ENCODE results near the gene FGF9. TPM values are rescaled to one million over a fixed set of nuclear protein-coding genes. Genes with fewer than 3 reads are reported as not detected.

The FGF9 gene
- total and polyA plus RNA-seq, 2 donors (not counting 1 experiment from before 2014, with no cell fraction given) = 0.13 to 3.0 TPM

- Histone ChIP-seq H3K27me3 (replicated peaks in 1 of 4; ENCODE audit: control extremely low read depth in 1 of 4, control insufficient read depth in 3 of 4, insufficient read depth in 4 of 4, low read length in 3 of 4) (peaks cover 0 to 13% (median 8%) of the 10 kb centered on the region in 4 experiments), H3K4me2 (replicated peaks; ENCODE audit: low read depth, low read length, poor library complexity, severe bottlenecking) (no peak overlapping the region), H3K79me2 (ENCODE audit: control insufficient read depth, insufficient read depth, low read length) (no peaks in the 10 kb centered on the region), H3K9ac (ENCODE audit: low read length) (no peak overlapping the region), H3K4me1 (ENCODE audit: control insufficient read depth in 2 of 2, insufficient read depth in 2 of 2, low read length in 2 of 2) (peaks cover 0 to 5% of the 10 kb centered on the region in 2 donors), H3K4me3 (ENCODE audit: control extremely low read depth in 1 of 5, extremely low read depth in 1 of 5, insufficient read depth in 1 of 5, low read depth in 2 of 5, low read length in 4 of 5) (no peak overlapping the region), H3K36me3 (replicated peaks in 1 of 2; ENCODE audit: control extremely low read depth in 1 of 2, control insufficient read depth in 1 of 2, extremely low read depth in 1 of 2, insufficient read depth in 2 of 2, low read length in 1 of 2) (no peaks in the 10 kb centered on the region), H3K9me3 (ENCODE audit: control extremely low read depth in 1 of 3, control insufficient read depth in 2 of 3, insufficient read depth in 1 of 3, low read length in 2 of 3) (no peaks in the 10 kb centered on the region), H2AFZ (ENCODE audit: insufficient read depth, low read depth, low read length, poor library complexity, severe bottlenecking) (no peak overlapping the region), H3K27ac (ENCODE audit: low read length in 2 of 2) (no peak overlapping the region), H4K20me1 (ENCODE audit: control insufficient read depth, insufficient read depth, low read length, poor library complexity, severe bottlenecking) (no peaks in the 10 kb centered on the region)
- no peak for ATAC-seq (ENCODE audit: low read depth)
- no peaks in the 10 kb centered on the region for H3K9me3 Mint-ChIP-seq (ENCODE audit: insufficient read depth)
- no peak overlapping the region for H3K4me3 Mint-ChIP-seq
- peaks cover 4% of the 10 kb centered on the region for H3K4me1 Mint-ChIP-seq
- TF ChIP-seq EZH2 (IDR thresholded peaks at IDR 0.05; ENCODE audit: borderline replicate concordance, insufficient read depth, low read depth, low read length, poor library complexity, severe bottlenecking) = no peak
- TF ChIP-seq, protein P1, sequence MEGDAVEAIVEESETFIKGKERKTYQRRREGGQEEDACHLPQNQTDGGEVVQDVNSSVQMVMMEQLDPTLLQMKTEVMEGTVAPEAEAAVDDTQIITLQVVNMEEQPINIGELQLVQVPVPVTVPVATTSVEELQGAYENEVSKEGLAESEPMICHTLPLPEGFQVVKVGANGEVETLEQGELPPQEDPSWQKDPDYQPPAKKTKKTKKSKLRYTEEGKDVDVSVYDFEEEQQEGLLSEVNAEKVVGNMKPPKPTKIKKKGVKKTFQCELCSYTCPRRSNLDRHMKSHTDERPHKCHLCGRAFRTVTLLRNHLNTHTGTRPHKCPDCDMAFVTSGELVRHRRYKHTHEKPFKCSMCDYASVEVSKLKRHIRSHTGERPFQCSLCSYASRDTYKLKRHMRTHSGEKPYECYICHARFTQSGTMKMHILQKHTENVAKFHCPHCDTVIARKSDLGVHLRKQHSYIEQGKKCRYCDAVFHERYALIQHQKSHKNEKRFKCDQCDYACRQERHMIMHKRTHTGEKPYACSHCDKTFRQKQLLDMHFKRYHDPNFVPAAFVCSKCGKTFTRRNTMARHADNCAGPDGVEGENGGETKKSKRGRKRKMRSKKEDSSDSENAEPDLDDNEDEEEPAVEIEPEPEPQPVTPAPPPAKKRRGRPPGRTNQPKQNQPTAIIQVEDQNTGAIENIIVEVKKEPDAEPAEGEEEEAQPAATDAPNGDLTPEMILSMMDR (IDR thresholded peaks at IDR 0.05) = no peak
- intact Hi-C loops (cut with micrococcal nuclease) = no loop called here
- ChIA-PET POLR2A (no interaction called here), CTCF (no interaction called here)
- DNase-seq = no peak
- 88% methylated on average over 6 of the region's 8 CpGs for WGBS (ENCODE audit: insufficient coverage)
- no peak overlapping the region for H3K27ac Mint-ChIP-seq
- peaks cover 35% of the 10 kb centered on the region for H3K27me3 Mint-ChIP-seq
Measured at GRCh38 chr13:21688056-21688455, 17.2 kb downstream of the FGF9 start.

DNA sequence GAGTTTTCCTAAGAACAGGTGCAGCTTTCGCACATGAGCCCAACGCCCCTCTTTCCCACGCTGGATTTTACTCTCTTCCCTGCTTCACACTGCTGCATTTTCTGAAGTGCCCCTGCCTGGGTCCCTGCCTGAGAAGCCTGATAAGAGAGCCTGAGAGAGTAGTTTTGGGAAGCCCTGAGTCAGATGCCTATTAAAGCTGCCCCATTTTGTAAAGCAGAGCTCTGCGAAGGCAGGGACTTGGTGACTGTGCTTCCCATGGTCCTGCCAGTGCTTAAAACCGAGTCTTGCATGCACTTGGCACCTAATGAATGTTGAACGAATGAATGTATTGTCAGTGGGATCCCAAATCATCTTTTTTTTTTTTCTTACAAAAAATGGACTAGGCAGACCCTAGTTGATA, 18.2 kb downstream of the FGF9 start:
- CTCF ChIA-PET = no interaction called here
- POLR2A ChIA-PET = no interaction called here
- no peak overlapping the region for H3K4me3 Mint-ChIP-seq

More for the DNA sequence above, 18.2 kb downstream of the FGF9 start:
- H4K20me1 ChIP-seq (ENCODE audit: control insufficient read depth, insufficient read depth, low read length, poor library complexity, severe bottlenecking) = no peaks in the 10 kb centered on the region
- ATAC-seq (ENCODE audit: low read depth) = no peak
- H3K9me3 ChIP-seq (ENCODE audit: control extremely low read depth in 1 of 3, control insufficient read depth in 2 of 3, insufficient read depth in 1 of 3, low read length in 2 of 3) = no peaks in the 10 kb centered on the region
- Mint-ChIP-seq H3K4me1 (peaks cover 4% of the 10 kb centered on the region), H3K27me3 (peaks cover 37% of the 10 kb centered on the region), H3K9me3 (ENCODE audit: insufficient read depth) (no peaks in the 10 kb centered on the region), H3K27ac (no peak overlapping the region)
- H3K27me3 ChIP-seq (replicated peaks in 1 of 4; ENCODE audit: control extremely low read depth in 1 of 4, control insufficient read depth in 3 of 4, insufficient read depth in 4 of 4, low read length in 3 of 4) = peaks cover 0 to 7% (median 5%) of the 10 kb centered on the region in 4 experiments
- no peak overlapping the region for H2AFZ ChIP-seq (ENCODE audit: insufficient read depth, low read depth, low read length, poor library complexity, severe bottlenecking)
- no peak for TF ChIP-seq EZH2 (IDR thresholded peaks at IDR 0.05; ENCODE audit: borderline replicate concordance, insufficient read depth, low read depth, low read length, poor library complexity, severe bottlenecking)
- TF ChIP-seq, protein P1 (IDR thresholded peaks at IDR 0.05) = no peak
- no peak overlapping the region for H3K9ac ChIP-seq (ENCODE audit: low read length)
- H3K27ac ChIP-seq (ENCODE audit: low read length in 2 of 2) = no peak overlapping the region
- intact Hi-C loops (cut with micrococcal nuclease) = no loop called here
- no peaks in the 10 kb centered on the region for H3K36me3 ChIP-seq (replicated peaks in 1 of 2; ENCODE audit: control extremely low read depth in 1 of 2, control insufficient read depth in 1 of 2, extremely low read depth in 1 of 2, insufficient read depth in 2 of 2, low read length in 1 of 2)
- peaks cover 0 to 5% of the 10 kb centered on the region in 2 donors for H3K4me1 ChIP-seq (ENCODE audit: control insufficient read depth in 2 of 2, insufficient read depth in 2 of 2, low read length in 2 of 2)
- H3K4me3 ChIP-seq (ENCODE audit: control extremely low read depth in 1 of 5, extremely low read depth in 1 of 5, insufficient read depth in 1 of 5, low read depth in 2 of 5, low read length in 4 of 5) = no peak overlapping the region
- no peaks in the 10 kb centered on the region for H3K79me2 ChIP-seq (ENCODE audit: control insufficient read depth, insufficient read depth, low read length)
- H3K4me2 ChIP-seq (replicated peaks; ENCODE audit: low read depth, low read length, poor library complexity, severe bottlenecking) = no peak overlapping the region
- 100% methylated on average over 3 of the region's 6 CpGs for WGBS (ENCODE audit: insufficient coverage)
- no peak for DNase-seq
